H9 (cell line): ENCODE results near the gene LHPP. TPM values are rescaled to one million over a fixed set of nuclear protein-coding genes. Genes with fewer than 3 reads are reported as not detected.

Experiments
- DNase-seq: peaks from one replicate; pipeline ENCODE4 v3.0.0-alpha.2; 2017
- H2AFZ ChIP-seq: one replicate; pipeline ENCODE4 v1.6.1; 2013; ENCODE audit warnings: mild to moderate bottlenecking, low read length, control low read depth, moderate library complexity
- H2AK5ac ChIP-seq: 2 replicates; pipeline ENCODE4 v1.6.1; 2013; ENCODE audit warnings: low read length, control low read depth, mixed read lengths; ENCODE audit not compliant: insufficient read length
- H2BK120ac ChIP-seq: one replicate; pipeline ENCODE4 v1.6.1; 2013; ENCODE audit warnings: low read depth, mild to moderate bottlenecking, low read length, control low read depth, inconsistent platforms; ENCODE audit not compliant: poor library complexity, severe bottlenecking
- H2BK12ac ChIP-seq: 2 replicates; pipeline ENCODE4 v1.6.1; 2013; ENCODE audit warnings: low read length, control low read depth, mixed read lengths, low read depth; ENCODE audit not compliant: insufficient read length
- H2BK15ac ChIP-seq: 2 replicates; pipeline ENCODE4 v1.6.1; 2013; ENCODE audit warnings: low read depth, low read length, control low read depth
- H2BK20ac ChIP-seq: one replicate; pipeline ENCODE4 v1.6.1; 2013; ENCODE audit warnings: low read depth, mild to moderate bottlenecking, low read length, control low read depth, inconsistent platforms; ENCODE audit not compliant: poor library complexity, severe bottlenecking
- H2BK5ac ChIP-seq: 2 replicates; pipeline ENCODE4 v1.6.1; 2013; ENCODE audit warnings: low read length, control low read depth, mixed read lengths; ENCODE audit not compliant: insufficient read length
- H3K14ac ChIP-seq: 2 replicates; pipeline ENCODE4 v1.6.1; 2013; ENCODE audit warnings: low read length, control low read depth; ENCODE audit not compliant: insufficient read depth
- H3K18ac ChIP-seq: 2 replicates; pipeline ENCODE4 v1.6.1; 2013; ENCODE audit warnings: low read depth, mild to moderate bottlenecking, mixed read lengths, low read length, control low read depth; ENCODE audit not compliant: insufficient read length
- H3K23ac ChIP-seq: 2 replicates; pipeline ENCODE4 v1.6.1; 2013; ENCODE audit warnings: low read length, control low read depth, mixed read lengths, low read depth; ENCODE audit not compliant: insufficient read length
- H3K23me2 ChIP-seq: 2 replicates; pipeline ENCODE4 v1.6.1; 2013; ENCODE audit warnings: low read depth, mild to moderate bottlenecking, mixed read lengths, low read length, control low read depth; ENCODE audit not compliant: insufficient read length, poor library complexity, severe bottlenecking
- H3K27ac ChIP-seq: 2 replicates; pipeline ENCODE4 v1.5.1; 2013; ENCODE audit warnings: low read length, control low read depth, mixed read lengths, low read depth; ENCODE audit not compliant: insufficient read length
- H3K27me3 ChIP-seq: 2 replicates; pipeline ENCODE4 v1.6.1; 2013; ENCODE audit warnings: low read length, control low read depth, inconsistent platforms; ENCODE audit not compliant: insufficient read depth
- H3K4ac ChIP-seq: 2 replicates; pipeline ENCODE4 v1.6.1; 2013; ENCODE audit warnings: low read depth, mild to moderate bottlenecking, control low read depth, inconsistent platforms, low read length, moderate library complexity
- H3K4me1 ChIP-seq: 2 replicates; pipeline ENCODE4 v1.6.1; 2013; ENCODE audit warnings: low read length, control low read depth, inconsistent platforms; ENCODE audit not compliant: insufficient read depth
- H3K4me2 ChIP-seq: 2 replicates; pipeline ENCODE4 v1.6.1; 2013; ENCODE audit warnings: low read length, control low read depth, mixed read lengths; ENCODE audit not compliant: insufficient read length, insufficient read depth
- H3K56ac ChIP-seq: 2 replicates; pipeline ENCODE4 v1.6.1; 2013; ENCODE audit warnings: low read depth, mild to moderate bottlenecking, mixed read lengths, low read length, control low read depth; ENCODE audit not compliant: insufficient read length
- H3K79me1 ChIP-seq: 2 replicates; pipeline ENCODE4 v1.6.1; 2013; ENCODE audit warnings: low read depth, mild to moderate bottlenecking, moderate library complexity, low read length, control low read depth, inconsistent platforms; ENCODE audit not compliant: insufficient read depth, poor library complexity, severe bottlenecking
- H3K79me2 ChIP-seq: 2 replicates; pipeline ENCODE4 v1.6.1; 2013; ENCODE audit warnings: low read length, control low read depth, inconsistent platforms; ENCODE audit not compliant: insufficient read depth
- H3K9ac ChIP-seq: 2 replicates; pipeline ENCODE4 v1.6.1; 2013; ENCODE audit warnings: low read length, control low read depth, mixed read lengths; ENCODE audit not compliant: insufficient read length; ENCODE audit errors: extremely low read depth
- H3K9me3 ChIP-seq: one replicate; pipeline ENCODE4 v1.6.1; 2013; ENCODE audit warnings: low read depth, low read length, inconsistent platforms; ENCODE audit not compliant: control insufficient read depth
- H3T11ph ChIP-seq: one replicate; pipeline ENCODE4 v1.6.1; 2013; ENCODE audit warnings: mild to moderate bottlenecking, low read length, control low read depth, inconsistent platforms
- H4K20me1 ChIP-seq: one replicate; pipeline ENCODE4 v1.6.1; 2013; ENCODE audit not compliant: control insufficient read depth, insufficient read length, insufficient read depth
- H4K5ac ChIP-seq: 2 replicates; pipeline ENCODE4 v1.6.1; 2013; ENCODE audit warnings: low read depth, mild to moderate bottlenecking, mixed read lengths, low read length, control low read depth; ENCODE audit not compliant: insufficient read length
- H4K8ac ChIP-seq: replicated peaks from 2 replicates; pipeline ENCODE4 v1.6.1; 2013; ENCODE audit warnings: low read length, control low read depth, mixed read lengths, low read depth; ENCODE audit not compliant: insufficient read length
- H4K91ac ChIP-seq: 2 replicates; pipeline ENCODE4 v1.6.1; 2013; ENCODE audit warnings: low read depth, mild to moderate bottlenecking, moderate library complexity, mixed read lengths, low read length, control low read depth; ENCODE audit not compliant: insufficient read length
- H3K27ac Mint-ChIP-seq, 3 experiments: 2 replicates in 2 of 3; 3 replicates in 1 of 3; pipeline ENCODE4 v1.8.0; 2020 to 2021; ENCODE audit warnings: mixed read lengths in 3 of 3, mild to moderate bottlenecking in 1 of 3, moderate library complexity in 1 of 3
- H3K27me3 Mint-ChIP-seq: 2 replicates; pipeline ENCODE4 v1.8.0; 2021; ENCODE audit warnings: low read depth, mild to moderate bottlenecking, moderate library complexity, mixed read lengths
- H3K36me3 Mint-ChIP-seq, 3 experiments: 2 replicates in 2 of 3; 3 replicates in 1 of 3; pipeline ENCODE4 v1.8.0; 2020 to 2021; ENCODE audit warnings: low read depth in 3 of 3, mixed read lengths in 3 of 3; ENCODE audit not compliant: insufficient read depth in 1 of 3
- H3K4me1 Mint-ChIP-seq, 2 experiments: 2 replicates each; pipeline ENCODE4 v1.8.0; 2020; ENCODE audit warnings: mixed read lengths in 2 of 2
- H3K4me3 Mint-ChIP-seq, 2 experiments: 2 replicates in 1 of 2; 3 replicates in 1 of 2; pipeline ENCODE4 v1.8.0; 2020 to 2021; ENCODE audit warnings: mild to moderate bottlenecking in 2 of 2, mixed read lengths in 2 of 2, moderate library complexity in 1 of 2
- H3K9me3 Mint-ChIP-seq, 2 experiments: 2 replicates in 1 of 2; 3 replicates in 1 of 2; pipeline ENCODE4 v1.8.0; 2020; ENCODE audit warnings: mild to moderate bottlenecking in 2 of 2, mixed read lengths in 2 of 2, moderate library complexity in 1 of 2
- CTCF ChIP-seq: fragments of 200-600 bp; sonication (generic); conservative IDR thresholded peaks from 3 replicates; pipeline ENCODE4 v1.8.0; 2021; ENCODE audit warnings: antibody characterized with exemption, mild to moderate bottlenecking
- WGBS: extraction: QIAGEN DNeasy Blood & Tissue Kit; methylation state at CpG from one replicate; pipeline ENCODE4 v1.1.7; 2013; ENCODE audit warnings: missing lambda C conversion rate, low lambda C conversion rate, mixed read lengths; ENCODE audit not compliant: insufficient read length; ENCODE audit errors: extremely low coverage; 5-methylcytosine and 5-hydroxymethylcytosine counted together
- total RNA-seq: library from RNA; stranded (reverse); gene quantifications from 2 replicates; pipeline ENCODE4 v1.2.1, GENCODE V29; 2021

The LHPP gene
- total RNA-seq, 1 experiment from 2014 or later: 29.6 TPM

GRCh38 chr10:124484031-124484430 lies 22.4 kb downstream of the LHPP start:
- Histone ChIP-seq H4K5ac (no peak overlapping the region), H3K56ac (no peak overlapping the region), H3K23ac (no peak overlapping the region), H3K18ac (no peak overlapping the region), H3K27me3 (no peaks in the 10 kb centered on the region), H3T11ph (no peak overlapping the region), H3K14ac (no peak overlapping the region), H2AK5ac (no peak overlapping the region), H2BK12ac (no peak overlapping the region), H2AFZ (no peak overlapping the region), H3K79me2 (no peaks in the 10 kb centered on the region), H3K27ac (no peak overlapping the region), H3K9ac (no peak overlapping the region), H3K9me3 (no peaks in the 10 kb centered on the region), H4K20me1 (peaks cover 4% of the 10 kb centered on the region), H4K91ac (no peak overlapping the region), H3K4ac (no peak overlapping the region), H3K4me1 (peaks cover 8% of the 10 kb centered on the region; the same call in 1 of the 2 replicates), H2BK15ac (no peak overlapping the region), H2BK20ac (no peak overlapping the region), H4K8ac (no peak overlapping the region), H2BK5ac (no peak overlapping the region), H2BK120ac (no peak overlapping the region), H3K4me2 (no peak overlapping the region), H3K23me2 (no peaks in the 10 kb centered on the region), H3K79me1 (no peaks in the 10 kb centered on the region)
- Mint-ChIP-seq H3K27me3 (no peaks in the 10 kb centered on the region), H3K27ac (no peak overlapping the region), H3K4me3 (no peak overlapping the region), H3K4me1 (peaks cover 23 to 24% of the 10 kb centered on the region in 2 experiments), H3K9me3 (peaks cover 6 to 11% of the 10 kb centered on the region in 2 experiments; a peak in 4 of 5 replicates), H3K36me3 (peaks cover 31 to 39% (median 39%) of the 10 kb centered on the region in 3 experiments)
- WGBS: no CpG with 5 or more reads among the region's 17 CpGs
- no peak for TF ChIP-seq CTCF
- DNase-seq: no peak
